Liver (tissue), 9 donors: ENCODE data around the gene SYK. TPM values are rescaled to one million over a fixed set of nuclear protein-coding genes. Genes with fewer than 3 reads are reported as not detected.
"Not testable (repeated sequence)": the region's sequence is repeated elsewhere in the genome, so short reads cannot be mapped to it uniquely, and the experiment has no call there.

Experiments
- DNase-seq: peaks from one replicate; pipeline ENCODE4 v3.0.0-alpha.2; 2017; ENCODE audit warnings: low spot score
- H3K27ac ChIP-seq, 2 donors: one replicate each; pipeline ENCODE4 v1.7.0; 2013; ENCODE audit warnings: inconsistent platforms in 2 of 2, low read length in 2 of 2, control low read depth in 1 of 2, low read depth in 1 of 2, mild to moderate bottlenecking in 1 of 2
- H3K27me3 ChIP-seq, 4 donors: one replicate each; pipeline versions ENCODE4 v1.6.1 to v1.7.0; 2013; ENCODE audit warnings: low read length in 3 of 4, inconsistent platforms in 1 of 4, mild to moderate bottlenecking in 1 of 4, moderate library complexity in 1 of 4; ENCODE audit not compliant: control insufficient read depth in 4 of 4, insufficient read depth in 4 of 4
- H3K36me3 ChIP-seq, 4 donors: one replicate each; pipeline versions ENCODE4 v1.6.1 to v1.7.0; 2013; ENCODE audit warnings: low read length in 3 of 4, mild to moderate bottlenecking in 3 of 4, low read depth in 1 of 4, moderate library complexity in 1 of 4; ENCODE audit not compliant: control insufficient read depth in 4 of 4, insufficient read depth in 3 of 4
- H3K4me1 ChIP-seq, 4 donors: one replicate each; pipeline versions ENCODE4 v1.6.1 to v1.7.0; 2013; ENCODE audit warnings: low read length in 3 of 4, mild to moderate bottlenecking in 3 of 4, moderate library complexity in 1 of 4; ENCODE audit not compliant: control insufficient read depth in 4 of 4, insufficient read depth in 4 of 4
- H3K4me3 ChIP-seq, 3 donors: one replicate each; pipeline versions ENCODE4 v1.6.1 to v1.7.0; 2013; ENCODE audit warnings: low read length in 3 of 3, control low read depth in 1 of 3, low read depth in 1 of 3, mild to moderate bottlenecking in 1 of 3
- H3K9ac ChIP-seq, 2 donors: one replicate each; pipeline ENCODE4 v1.7.0; 2013; ENCODE audit warnings: low read length in 2 of 2, mild to moderate bottlenecking in 2 of 2, moderate library complexity in 2 of 2, control low read depth in 1 of 2, low read depth in 1 of 2
- H3K9me3 ChIP-seq, 4 donors: one replicate each; pipeline versions ENCODE4 v1.6.1 to v1.7.0; 2013; ENCODE audit warnings: low read length in 3 of 4; ENCODE audit not compliant: control insufficient read depth in 4 of 4
- ATF3 ChIP-seq: IDR thresholded peaks from 2 replicates; pipeline ENCODE4 v1.6.1; 2016; ENCODE audit warnings: antibody characterized with exemption
- CTCF ChIP-seq: fragments of 150-350 bp; IDR thresholded peaks from 2 replicates; pipeline ENCODE4 v1.5.1; 2017; ENCODE audit warnings: improper control_type of control experiment, low read depth, low read length; ENCODE audit not compliant: missing input control
- EGR1 ChIP-seq, 2 donors: IDR thresholded peaks; 2 replicates each; pipeline ENCODE4 v1.6.1; 2016 to 2018; ENCODE audit warnings: antibody characterized with exemption in 2 of 2, low read depth in 2 of 2
- FOXA1 ChIP-seq: IDR thresholded peaks from 2 replicates; pipeline ENCODE4 v1.6.1; 2016; ENCODE audit warnings: antibody characterized with exemption
- FOXA2 ChIP-seq: IDR thresholded peaks from 2 replicates; pipeline ENCODE4 v1.6.1; 2016; ENCODE audit warnings: antibody characterized with exemption
- GABPA ChIP-seq, 2 donors: IDR thresholded peaks in 1 of 2; conservative IDR thresholded peaks in 1 of 2; 2 replicates each; pipeline ENCODE4 v1.6.1; 2016; ENCODE audit warnings: antibody characterized with exemption in 2 of 2, mild to moderate bottlenecking in 1 of 2, moderate library complexity in 1 of 2
- HNF4A ChIP-seq, 2 donors: conservative IDR thresholded peaks; 2 replicates each; pipeline ENCODE4 v1.6.1; 2016; ENCODE audit warnings: antibody characterized with exemption in 2 of 2, mild to moderate bottlenecking in 2 of 2
- HNF4G ChIP-seq: IDR thresholded peaks from 2 replicates; pipeline ENCODE4 v1.6.1; 2016; ENCODE audit warnings: antibody characterized with exemption
- JUND ChIP-seq, 2 donors: IDR thresholded peaks; 2 replicates each; pipeline ENCODE4 v1.6.1; 2016; ENCODE audit warnings: antibody characterized with exemption in 2 of 2
- RAD21 ChIP-seq, 2 donors: IDR thresholded peaks; 2 replicates each; pipeline ENCODE4 v1.6.1; 2016; ENCODE audit warnings: antibody characterized with exemption in 2 of 2, mild to moderate bottlenecking in 2 of 2
- RXRA ChIP-seq, 2 donors: IDR thresholded peaks; 2 replicates each; pipeline ENCODE4 v1.6.1; 2017 to 2018; ENCODE audit warnings: antibody characterized with exemption in 2 of 2, mild to moderate bottlenecking in 1 of 2
- SP1 ChIP-seq: IDR thresholded peaks from 2 replicates; pipeline ENCODE4 v1.6.1; 2018; ENCODE audit warnings: antibody characterized with exemption, mild to moderate bottlenecking
- WGBS: extraction: QIAGEN DNeasy Blood & Tissue Kit; methylation state at CpG from one replicate; pipeline ENCODE4 v1.1.7; 2013; 5-methylcytosine and 5-hydroxymethylcytosine counted together
- polyA plus RNA-seq, 2 donors: library from polyadenylated mRNA; stranded (reverse) in 1 of 2; unstranded in 1 of 2; fragments of 200-250 nt in 1 of 2; fragments of >200 nt in 1 of 2; fragmentation: Nextera tagmentation in 1 of 2; extraction: Ambion mirVana in 1 of 2; gene quantifications; one replicate each; pipeline versions ENCODE4 v1.2.1 to v1.2.3, GENCODE V29; 2013 to 2015
- total RNA-seq, 2 donors: library from RNA; depleted of rRNA; stranded (reverse); fragments of >200 nt; gene quantifications; one replicate each; pipeline ENCODE4 v1.2.3, GENCODE V29; 2014
- donor health status: healthy.
- donor health status: healthy.
- donor health status: healthy.
- donor health status: healthy.
- donor health status: healthy.

SYK gene
- total RNA-seq: 10 to 100 TPM in 1 of 2 donors, 1 to 10 TPM in 1; 5.3 to 15.4 TPM
- polyA plus RNA-seq: 1 to 10 TPM; 2.0 to 2.8 TPM

GRCh38 chr9:90801241-90801972 lies at the start of gene SYK:
Gene SYK (plus strand): TSS chr9:90801819. CDS start chr9:90843899, 42,080 bp downstream.
- DNase-seq: peak; percentile 45
- Histone ChIP-seq H3K27ac (peak within 1 kb of the TSS; percentile 50 to 69), H3K4me3 (peak within 1 kb of the TSS in 1 of 3 donors; percentile 50), H3K27me3 (peaks cover 0 to 9% (median 3%) of the 10 kb centered on the region in 4 donors), H3K9ac (no peak within 1 kb of the TSS), H3K4me1 (peaks cover 0 to 10% (median 7%) of the 10 kb centered on the region in 4 donors), H3K9me3 (no peaks in the 10 kb centered on the region), H3K36me3 (no peaks in the 10 kb centered on the region)
- WGBS: 6% methylated on average over 64 of the region's 64 CpGs
- TF ChIP-seq FOXA1 (no peak), HNF4A (conservative IDR thresholded peaks at IDR 0.05) (no peak), JUND (IDR thresholded peaks at IDR 0.05) (no peak), RAD21 (IDR thresholded peaks at IDR 0.05) (no peak)

GRCh38 chr9:90755514-90756371 lies 45.9 kb upstream of the SYK start:
- DNase-seq, H3K36me3 ChIP-seq, H3K27me3 ChIP-seq, H3K4me1 ChIP-seq, H3K9me3 ChIP-seq, H3K9ac ChIP-seq, H3K27ac ChIP-seq, H3K4me3 ChIP-seq: not testable (repeated sequence)
- TF ChIP-seq CTCF: peak; percentile 48
- TF ChIP-seq RAD21 (IDR thresholded peaks at IDR 0.05): peak; percentile 79
- 59% methylated on average over 13 of the region's 13 CpGs for WGBS

- 76% methylated on average over 14 of the region's 14 CpGs for WGBS
- H3K4me1 ChIP-seq, H3K27ac ChIP-seq, H3K9ac ChIP-seq, H3K36me3 ChIP-seq, H3K27me3 ChIP-seq, H3K4me3 ChIP-seq, H3K9me3 ChIP-seq, DNase-seq: not testable (repeated sequence)
These were observed 41.0 kb upstream of the SYK start for GRCh38 chr9:90760577-90760976.

- no peak overlapping the region for H3K9ac ChIP-seq
- no peaks in the 10 kb centered on the region for H3K36me3 ChIP-seq
- no peaks in the 10 kb centered on the region for H3K27me3 ChIP-seq
- H3K27ac ChIP-seq: no peak overlapping the region
- no peak for DNase-seq
- no peaks in the 10 kb centered on the region for H3K4me1 ChIP-seq
- no peaks in the 10 kb centered on the region for H3K9me3 ChIP-seq
- no peak overlapping the region for H3K4me3 ChIP-seq
- TF ChIP-seq ATF3: no peak
- TF ChIP-seq EGR1 (IDR thresholded peaks at IDR 0.05; ENCODE audit: low read depth in 2 of 2): no peak
- no peak for TF ChIP-seq GABPA (IDR thresholded peaks at IDR 0.05 in 1 of 2, conservative IDR thresholded peaks at IDR 0.05 in 1 of 2)
- no peak for TF ChIP-seq FOXA1
- no peak for TF ChIP-seq RAD21 (IDR thresholded peaks at IDR 0.05)
- no peak for TF ChIP-seq CTCF
- TF ChIP-seq JUND (IDR thresholded peaks at IDR 0.05): no peak
- TF ChIP-seq SP1: no peak
- TF ChIP-seq RXRA (IDR thresholded peaks at IDR 0.05): no peak
- no peak for TF ChIP-seq FOXA2
- TF ChIP-seq HNF4G: no peak
These were observed 34.9 kb upstream of the SYK start for GRCh38 chr9:90766731-90767130.
